GM20000 (cell line): ENCODE results near the gene PARM1.

Experiments
- DNase-seq: peaks from one replicate; pipeline ENCODE4 v3.0.0; 2012; ENCODE audit warnings: low spot score
- CTCF ChIP-seq: IDR thresholded peaks from 2 replicates; pipeline ENCODE4 v1.5.1; 2012; ENCODE audit warnings: mild to moderate bottlenecking, control low read depth; ENCODE audit errors: extremely low read depth, missing control alignments

The PARM1 gene

DNA sequence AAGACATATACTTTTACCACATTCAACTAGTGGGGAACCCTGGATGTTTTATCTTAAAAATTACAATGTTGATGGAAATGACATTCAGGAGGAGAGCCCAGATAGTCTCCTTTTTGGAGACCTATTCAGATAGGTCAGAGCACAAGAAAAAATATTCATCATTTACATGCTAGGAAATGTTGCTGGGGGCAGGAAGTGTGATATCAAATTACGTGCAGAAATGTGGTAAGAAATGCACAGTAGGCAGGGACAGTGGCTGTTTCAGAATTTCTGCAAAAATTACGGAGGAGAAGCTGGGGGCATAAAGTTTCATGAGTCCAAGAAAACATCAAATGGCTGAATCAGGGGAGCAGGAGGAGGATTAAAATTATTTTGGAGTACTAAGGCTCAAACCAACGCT is 8.2 kb downstream of the PARM1 start:
- TF ChIP-seq CTCF: no peak
- no peak for DNase-seq

DNA sequence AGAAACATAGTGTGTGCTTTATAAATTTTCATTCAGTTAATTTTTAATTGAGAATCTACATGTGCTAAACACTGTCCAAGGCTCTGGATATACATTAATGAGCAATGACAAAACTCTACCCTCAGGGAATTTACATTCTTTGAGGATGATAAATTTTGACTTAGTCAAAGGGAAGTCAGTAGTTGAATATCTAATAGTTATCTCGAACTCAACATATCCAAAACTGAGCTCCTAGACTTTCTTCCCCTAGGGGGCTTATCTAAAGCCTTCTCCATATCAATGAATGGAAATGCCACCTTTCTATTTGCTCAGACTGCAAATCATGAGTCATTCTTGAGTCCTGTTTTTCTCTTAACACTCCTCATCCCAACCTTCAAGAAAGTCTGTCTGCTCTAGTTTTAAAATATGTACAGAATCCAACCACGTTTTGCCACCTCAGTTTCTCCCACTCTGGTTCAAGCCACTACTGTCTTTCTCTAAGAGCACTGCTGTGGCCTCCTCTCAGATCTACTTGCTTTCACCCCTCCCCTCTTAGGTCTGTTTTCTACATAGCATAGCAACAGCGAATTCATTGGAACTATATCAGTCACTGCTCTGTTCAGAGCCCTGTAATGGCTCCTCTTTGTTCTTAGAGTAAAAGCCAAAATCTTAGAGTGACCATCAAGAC is 9.5 kb downstream of the PARM1 start:
- TF ChIP-seq CTCF: no peak
- DNase-seq: no peak

GRCh38 chr4:74942918-74943253 is 10.0 kb downstream of the PARM1 start:
- no peak for DNase-seq
- TF ChIP-seq CTCF: no peak

GRCh38 chr4:74944354-74944793 is 11.5 kb downstream of the PARM1 start:
- TF ChIP-seq CTCF: no peak
- DNase-seq: no peak

DNA sequence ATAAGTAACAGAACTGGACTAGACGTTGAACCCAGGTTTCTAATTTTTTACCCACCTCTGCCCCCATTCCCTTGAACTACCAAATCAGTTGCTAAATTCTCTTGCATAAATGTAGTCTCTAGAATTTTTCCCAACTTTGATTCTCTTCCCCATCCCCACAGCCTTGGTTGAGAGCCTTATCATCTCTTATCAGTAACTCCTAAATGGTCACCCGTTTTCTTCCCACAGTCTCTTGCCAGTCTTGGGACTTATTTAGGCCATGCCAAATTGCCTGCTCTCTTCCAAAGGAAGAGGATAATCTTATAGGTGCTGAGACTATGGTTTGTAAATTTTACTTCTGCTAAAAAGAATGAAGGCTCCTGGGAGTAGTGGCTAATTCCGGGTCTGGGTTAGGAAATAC is 13.3 kb downstream of the PARM1 start:
- TF ChIP-seq CTCF: no peak
- no peak for DNase-seq

DNA sequence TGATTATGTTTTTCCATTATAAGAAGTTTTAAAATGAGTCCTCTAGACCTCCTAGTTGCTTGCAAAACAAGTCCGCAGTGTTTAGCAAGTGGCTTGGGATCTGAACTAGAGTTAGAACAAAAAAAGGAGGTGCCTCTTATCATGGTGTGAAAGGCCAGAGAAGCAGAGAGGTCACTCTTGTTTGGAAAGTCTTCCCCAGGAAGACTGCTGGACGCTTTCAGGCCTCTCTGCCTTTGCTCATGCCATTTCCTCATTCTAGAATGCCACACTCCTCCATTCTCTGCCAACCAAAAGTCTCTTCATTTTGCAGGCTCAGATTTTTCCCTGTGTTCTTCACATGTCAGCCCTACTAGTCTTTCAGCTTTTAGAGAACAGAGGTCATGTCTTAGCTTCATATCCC is 14.9 kb downstream of the PARM1 start:
- no peak for DNase-seq
- no peak for TF ChIP-seq CTCF

DNA sequence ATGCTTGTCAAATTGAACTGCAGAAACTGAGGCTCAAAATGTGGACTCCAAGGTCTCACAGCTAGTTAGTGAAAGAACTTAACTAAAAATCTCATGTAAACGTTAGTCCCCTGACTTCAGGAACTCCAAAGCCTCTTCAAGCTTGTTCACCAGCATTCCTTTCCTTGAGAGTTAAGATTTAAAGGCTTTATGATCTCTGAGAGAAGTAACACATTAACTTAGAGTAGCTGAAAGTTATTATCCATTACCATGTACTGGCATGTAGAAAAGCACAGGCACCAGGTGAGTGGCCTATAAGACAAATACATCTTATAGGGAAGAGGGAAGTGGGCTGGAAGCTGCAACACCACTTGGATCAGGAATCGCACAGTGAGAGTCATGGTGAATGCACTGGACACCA is 15.3 kb downstream of the PARM1 start:
- no peak for DNase-seq
- no peak for TF ChIP-seq CTCF
